HepG2 (cell line): Measurements from ENCODE around the gene WDR47. TPM values are rescaled to one million over a fixed set of nuclear protein-coding genes. Genes with fewer than 3 reads are reported as not detected.

ENCODE experiments used
- ESRRA ChIP-seq: sonication (generic); formaldehyde crosslinking; IDR thresholded peaks from 2 replicates; pipeline ENCODE4 v1.5.1; 2020; ENCODE audit warnings: mild to moderate bottlenecking, low read depth, missing genetic modification reagents
- IKZF1 ChIP-seq: fragments of 450-650 bp; IDR thresholded peaks from 2 replicates; pipeline ENCODE4 v1.7.1; 2016
- ISX ChIP-seq: sonication (generic); formaldehyde crosslinking; conservative IDR thresholded peaks from 2 replicates; pipeline ENCODE4 v1.5.0; 2020; ENCODE audit warnings: missing genetic modification reagents
- JDP2 ChIP-seq: sonication (generic); formaldehyde crosslinking; IDR thresholded peaks from 2 replicates; pipeline ENCODE4 v1.8.1; 2022; ENCODE audit warnings: missing genetic modification reagents, borderline replicate concordance
- MLLT10 ChIP-seq: sonication (generic); formaldehyde crosslinking; IDR thresholded peaks from 2 replicates; pipeline ENCODE4 v1.4.0; 2020; ENCODE audit warnings: missing genetic modification reagents
- MNT ChIP-seq: fragments of 450-650 bp; IDR thresholded peaks from 2 replicates; pipeline ENCODE4 v1.6.1; 2016
- PHB2 ChIP-seq: fragments of 450-650 bp; IDR thresholded peaks from 2 replicates; pipeline ENCODE4 v1.6.1; 2018; ENCODE audit not compliant: partially characterized antibody
- SMARCE1 ChIP-seq: fragments of 450-650 bp; IDR thresholded peaks from 2 replicates; pipeline ENCODE4 v1.6.1; 2017; ENCODE audit warnings: borderline replicate concordance
- TP53 ChIP-seq: sonication (generic); formaldehyde crosslinking; conservative IDR thresholded peaks from 2 replicates; pipeline ENCODE4 v1.4.0; 2020; ENCODE audit warnings: missing genetic modification reagents
- ZNF7 ChIP-seq: IDR thresholded peaks from 2 replicates; pipeline ENCODE4 v1.6.1; 2016; ENCODE audit warnings: missing biosample characterization, missing genetic modification reagents
- ZNF883 ChIP-seq: sonication (generic); formaldehyde crosslinking; IDR thresholded peaks from 2 replicates; pipeline ENCODE4 v1.5.1; 2020; ENCODE audit warnings: mild to moderate bottlenecking, missing genetic modification reagents; ENCODE audit errors: not compliant biosample characterization
- polyA plus RNA-seq, 8 experiments: library from polyadenylated mRNA; depleted of rRNA in 3 of 8; stranded (reverse) in 7 of 8; unstranded in 1 of 8; fragments of >200 nt; fragmentation: Illumina TruSeq in 4 of 8; extraction: Trizol in 4 of 8; gene quantifications; 2 replicates each; pipeline versions ENCODE4 v1.2.1 to v1.2.3, GENCODE V29; 2011 to 2016; ENCODE audit warnings: low read depth in 4 of 8, missing spikeins in 1 of 8, mixed read lengths in 1 of 8; ENCODE audit not compliant: insufficient read depth in 1 of 8
- total RNA-seq, 5 experiments: library from RNA; depleted of rRNA; stranded (reverse); fragments of >200 nt; fragmentation: Illumina TruSeq; extraction: Trizol; gene quantifications; 2 replicates each; pipeline ENCODE4 v1.2.3, GENCODE V29; 2016; ENCODE audit warnings: low read depth in 1 of 5
- TF ChIP-seq, protein P1 (sequence below): sonication (generic); formaldehyde crosslinking; IDR thresholded peaks from 2 replicates; pipeline ENCODE4 v1.5.0; 2020; ENCODE audit warnings: missing genetic modification reagents
- TF ChIP-seq, protein P2 (sequence below): sonication (generic); formaldehyde crosslinking; IDR thresholded peaks from 2 replicates; pipeline ENCODE4 v1.8.0; 2022; ENCODE audit warnings: missing genetic modification reagents, mild to moderate bottlenecking, borderline replicate concordance
- TF ChIP-seq, protein P3 (sequence below): sonication (generic); formaldehyde crosslinking; IDR thresholded peaks from 2 replicates; pipeline ENCODE4 v1.4.0; 2020; ENCODE audit warnings: missing genetic modification reagents, mild to moderate bottlenecking, borderline replicate concordance
- TF ChIP-seq, protein P4 (sequence below): IDR thresholded peaks from 2 replicates; pipeline ENCODE4 v1.6.1; 2018; ENCODE audit warnings: missing genetic modification reagents
- TF ChIP-seq, protein P5 (sequence below): sonication (generic); formaldehyde crosslinking; IDR thresholded peaks from 2 replicates; pipeline ENCODE4 v1.9.0; 2022; ENCODE audit warnings: missing genetic modification reagents, mild to moderate bottlenecking, borderline replicate concordance
- TF ChIP-seq, protein P6 (sequence below): sonication (generic); formaldehyde crosslinking; IDR thresholded peaks from 2 replicates; pipeline ENCODE4 v1.8.0; 2022; ENCODE audit warnings: mild to moderate bottlenecking, missing genetic modification reagents, moderate library complexity

The WDR47 gene
- total and polyA plus RNA-seq, 2 of the 13 experiments (the other 11 are each of a cell fraction or from before 2014, with no cell fraction given), result 4.3 to 5.9 TPM

DNA sequence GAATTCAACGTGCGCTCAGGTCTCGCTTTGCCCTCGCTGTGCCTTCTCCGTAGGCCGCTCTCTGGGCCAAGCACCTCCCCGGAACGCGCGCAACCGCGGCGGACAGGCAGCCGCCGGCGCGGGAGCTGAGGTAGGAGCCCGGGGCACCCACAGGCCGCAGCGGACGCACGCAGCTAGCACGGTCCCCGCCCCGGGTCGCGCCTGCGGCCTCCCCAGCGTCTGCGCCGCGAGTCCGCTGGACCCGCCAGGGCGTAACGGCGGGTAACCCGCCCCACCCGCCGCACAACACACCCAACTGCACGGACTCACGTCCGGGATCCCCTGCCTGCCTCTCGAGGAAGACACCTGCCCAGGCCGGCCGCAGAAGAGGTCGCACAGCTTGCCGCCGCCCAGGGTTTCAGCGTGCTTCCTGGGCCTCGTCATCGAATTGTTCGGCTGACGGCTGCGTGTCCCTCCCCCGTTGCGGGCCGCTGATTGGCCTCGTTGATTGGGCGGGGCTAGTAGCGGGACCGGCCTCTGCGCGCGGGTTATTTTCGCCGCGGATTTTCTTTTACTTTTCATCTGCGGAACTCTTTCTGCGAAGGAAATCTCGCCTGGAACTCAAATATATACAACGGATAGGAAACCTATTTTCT is 78.7 kb downstream of the WDR47 start, which contains the start of gene CLCC1 (continued):
- TF ChIP-seq, protein P1, sequence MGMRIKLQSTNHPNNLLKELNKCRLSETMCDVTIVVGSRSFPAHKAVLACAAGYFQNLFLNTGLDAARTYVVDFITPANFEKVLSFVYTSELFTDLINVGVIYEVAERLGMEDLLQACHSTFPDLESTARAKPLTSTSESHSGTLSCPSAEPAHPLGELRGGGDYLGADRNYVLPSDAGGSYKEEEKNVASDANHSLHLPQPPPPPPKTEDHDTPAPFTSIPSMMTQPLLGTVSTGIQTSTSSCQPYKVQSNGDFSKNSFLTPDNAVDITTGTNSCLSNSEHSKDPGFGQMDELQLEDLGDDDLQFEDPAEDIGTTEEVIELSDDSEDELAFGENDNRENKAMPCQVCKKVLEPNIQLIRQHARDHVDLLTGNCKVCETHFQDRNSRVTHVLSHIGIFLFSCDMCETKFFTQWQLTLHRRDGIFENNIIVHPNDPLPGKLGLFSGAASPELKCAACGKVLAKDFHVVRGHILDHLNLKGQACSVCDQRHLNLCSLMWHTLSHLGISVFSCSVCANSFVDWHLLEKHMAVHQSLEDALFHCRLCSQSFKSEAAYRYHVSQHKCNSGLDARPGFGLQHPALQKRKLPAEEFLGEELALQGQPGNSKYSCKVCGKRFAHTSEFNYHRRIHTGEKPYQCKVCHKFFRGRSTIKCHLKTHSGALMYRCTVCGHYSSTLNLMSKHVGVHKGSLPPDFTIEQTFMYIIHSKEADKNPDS (CRISPR knock-in tag), result no peak
- TF ChIP-seq, protein P2, sequence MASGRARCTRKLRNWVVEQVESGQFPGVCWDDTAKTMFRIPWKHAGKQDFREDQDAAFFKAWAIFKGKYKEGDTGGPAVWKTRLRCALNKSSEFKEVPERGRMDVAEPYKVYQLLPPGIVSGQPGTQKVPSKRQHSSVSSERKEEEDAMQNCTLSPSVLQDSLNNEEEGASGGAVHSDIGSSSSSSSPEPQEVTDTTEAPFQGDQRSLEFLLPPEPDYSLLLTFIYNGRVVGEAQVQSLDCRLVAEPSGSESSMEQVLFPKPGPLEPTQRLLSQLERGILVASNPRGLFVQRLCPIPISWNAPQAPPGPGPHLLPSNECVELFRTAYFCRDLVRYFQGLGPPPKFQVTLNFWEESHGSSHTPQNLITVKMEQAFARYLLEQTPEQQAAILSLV (CRISPR knock-in tag), result peak; percentile 68; the same call in 1 of the 2 replicates
- TF ChIP-seq MLLT10 (no peak), SMARCE1 (no peak), JDP2 (CRISPR knock-in tag) (no peak), ISX (no peak), TP53 (CRISPR knock-in tag) (no peak), IKZF1 (no peak), ESRRA (CRISPR knock-in tag) (no peak), ZNF7 (CRISPR knock-in tag) (no peak), ZNF883 (CRISPR knock-in tag) (peak; percentile 84), PHB2 (no peak), MNT (no peak)
- TF ChIP-seq, protein P3, sequence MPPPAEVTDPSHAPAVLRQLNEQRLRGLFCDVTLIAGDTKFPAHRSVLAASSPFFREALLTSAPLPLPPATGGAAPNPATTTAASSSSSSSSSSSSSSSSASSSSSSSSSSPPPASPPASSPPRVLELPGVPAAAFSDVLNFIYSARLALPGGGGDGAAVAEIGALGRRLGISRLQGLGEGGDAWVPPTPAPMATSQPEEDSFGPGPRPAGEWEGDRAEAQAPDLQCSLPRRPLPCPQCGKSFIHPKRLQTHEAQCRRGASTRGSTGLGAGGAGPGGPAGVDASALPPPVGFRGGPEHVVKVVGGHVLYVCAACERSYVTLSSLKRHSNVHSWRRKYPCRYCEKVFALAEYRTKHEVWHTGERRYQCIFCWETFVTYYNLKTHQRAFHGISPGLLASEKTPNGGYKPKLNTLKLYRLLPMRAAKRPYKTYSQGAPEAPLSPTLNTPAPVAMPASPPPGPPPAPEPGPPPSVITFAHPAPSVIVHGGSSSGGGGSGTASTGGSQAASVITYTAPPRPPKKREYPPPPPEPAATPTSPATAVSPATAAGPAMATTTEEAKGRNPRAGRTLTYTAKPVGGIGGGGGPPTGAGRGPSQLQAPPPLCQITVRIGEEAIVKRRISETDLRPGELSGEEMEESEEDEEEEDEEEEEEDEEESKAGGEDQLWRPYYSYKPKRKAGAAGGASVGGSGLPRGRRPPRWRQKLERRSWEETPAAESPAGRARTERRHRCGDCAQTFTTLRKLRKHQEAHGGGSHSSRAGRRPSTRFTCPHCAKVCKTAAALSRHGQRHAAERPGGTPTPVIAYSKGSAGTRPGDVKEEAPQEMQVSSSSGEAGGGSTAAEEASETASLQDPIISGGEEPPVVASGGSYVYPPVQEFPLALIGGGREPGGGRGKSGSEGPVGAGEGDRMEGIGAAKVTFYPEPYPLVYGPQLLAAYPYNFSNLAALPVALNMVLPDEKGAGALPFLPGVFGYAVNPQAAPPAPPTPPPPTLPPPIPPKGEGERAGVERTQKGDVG (CRISPR knock-in tag), result no peak
- TF ChIP-seq, protein P4, sequence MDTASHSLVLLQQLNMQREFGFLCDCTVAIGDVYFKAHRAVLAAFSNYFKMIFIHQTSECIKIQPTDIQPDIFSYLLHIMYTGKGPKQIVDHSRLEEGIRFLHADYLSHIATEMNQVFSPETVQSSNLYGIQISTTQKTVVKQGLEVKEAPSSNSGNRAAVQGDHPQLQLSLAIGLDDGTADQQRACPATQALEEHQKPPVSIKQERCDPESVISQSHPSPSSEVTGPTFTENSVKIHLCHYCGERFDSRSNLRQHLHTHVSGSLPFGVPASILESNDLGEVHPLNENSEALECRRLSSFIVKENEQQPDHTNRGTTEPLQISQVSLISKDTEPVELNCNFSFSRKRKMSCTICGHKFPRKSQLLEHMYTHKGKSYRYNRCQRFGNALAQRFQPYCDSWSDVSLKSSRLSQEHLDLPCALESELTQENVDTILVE, result peak; percentile 48; the same call in 1 of the 2 replicates
- TF ChIP-seq, protein P5, sequence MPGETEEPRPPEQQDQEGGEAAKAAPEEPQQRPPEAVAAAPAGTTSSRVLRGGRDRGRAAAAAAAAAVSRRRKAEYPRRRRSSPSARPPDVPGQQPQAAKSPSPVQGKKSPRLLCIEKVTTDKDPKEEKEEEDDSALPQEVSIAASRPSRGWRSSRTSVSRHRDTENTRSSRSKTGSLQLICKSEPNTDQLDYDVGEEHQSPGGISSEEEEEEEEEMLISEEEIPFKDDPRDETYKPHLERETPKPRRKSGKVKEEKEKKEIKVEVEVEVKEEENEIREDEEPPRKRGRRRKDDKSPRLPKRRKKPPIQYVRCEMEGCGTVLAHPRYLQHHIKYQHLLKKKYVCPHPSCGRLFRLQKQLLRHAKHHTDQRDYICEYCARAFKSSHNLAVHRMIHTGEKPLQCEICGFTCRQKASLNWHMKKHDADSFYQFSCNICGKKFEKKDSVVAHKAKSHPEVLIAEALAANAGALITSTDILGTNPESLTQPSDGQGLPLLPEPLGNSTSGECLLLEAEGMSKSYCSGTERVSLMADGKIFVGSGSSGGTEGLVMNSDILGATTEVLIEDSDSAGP, result peak; percentile 90; the same call in 1 of the 2 replicates
- TF ChIP-seq, protein P6, sequence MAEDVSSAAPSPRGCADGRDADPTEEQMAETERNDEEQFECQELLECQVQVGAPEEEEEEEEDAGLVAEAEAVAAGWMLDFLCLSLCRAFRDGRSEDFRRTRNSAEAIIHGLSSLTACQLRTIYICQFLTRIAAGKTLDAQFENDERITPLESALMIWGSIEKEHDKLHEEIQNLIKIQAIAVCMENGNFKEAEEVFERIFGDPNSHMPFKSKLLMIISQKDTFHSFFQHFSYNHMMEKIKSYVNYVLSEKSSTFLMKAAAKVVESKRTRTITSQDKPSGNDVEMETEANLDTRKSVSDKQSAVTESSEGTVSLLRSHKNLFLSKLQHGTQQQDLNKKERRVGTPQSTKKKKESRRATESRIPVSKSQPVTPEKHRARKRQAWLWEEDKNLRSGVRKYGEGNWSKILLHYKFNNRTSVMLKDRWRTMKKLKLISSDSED (CRISPR knock-in tag), result no peak
